GM21825 (cell line): ENCODE results near the gene MRPS18A.

Experiments used
- ATAC-seq: cut with Tn5 transposase; IDR thresholded peaks from one replicate; pipeline ENCODE4 v1.9.1; 2021; ENCODE audit warnings: mild to moderate bottlenecking, moderate library complexity; ENCODE audit not compliant: unreplicated experiment

MRPS18A gene

DNA sequence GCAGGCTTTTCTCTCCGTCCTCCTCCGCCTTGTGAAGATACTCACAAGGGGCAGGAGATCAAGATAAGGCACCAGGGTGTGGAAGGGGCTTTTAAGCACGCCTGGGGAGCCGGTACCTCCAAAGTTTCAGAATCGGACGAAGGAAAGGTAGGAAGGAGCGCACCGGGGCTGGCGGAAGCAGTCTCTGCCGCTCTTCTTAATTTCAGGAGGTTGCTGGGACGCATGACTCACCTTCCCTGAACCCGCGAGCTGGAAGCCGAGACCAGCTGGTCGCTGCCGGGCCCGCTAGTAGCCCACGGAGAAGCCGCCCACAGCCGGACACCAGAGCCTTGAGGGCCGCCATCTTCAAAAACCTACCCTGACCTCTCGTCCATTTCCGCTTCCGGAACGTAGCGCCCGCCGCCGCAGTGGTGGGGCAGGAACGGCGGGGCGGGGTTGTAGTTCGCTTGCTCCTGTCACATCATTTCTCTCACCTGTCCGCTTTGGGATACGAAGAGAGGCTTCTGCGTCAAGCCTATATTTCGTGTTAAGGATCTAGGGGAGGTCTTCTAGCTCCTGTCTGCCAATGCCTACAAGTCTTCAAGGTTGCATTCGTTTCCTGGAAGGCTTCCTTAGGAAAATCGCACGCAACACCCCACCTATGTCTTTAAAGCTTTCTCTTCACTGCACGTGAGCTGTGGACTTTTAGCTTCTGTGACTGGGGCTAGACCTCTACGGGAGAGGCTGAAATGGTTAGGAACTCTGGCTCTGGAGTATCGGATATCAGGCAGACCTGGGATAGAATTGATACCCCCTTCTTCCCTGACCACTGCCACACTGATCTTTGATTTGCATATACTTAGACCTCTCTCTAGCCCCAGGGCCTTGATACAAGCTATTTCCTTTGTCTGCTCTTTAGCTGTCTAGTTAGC lies at the start of gene MRPS18A:
TSS of gene MRPS18A (minus strand) at position 355 of the 911 bp plus-strand sequence. CDS start at position 343, 12 bp downstream.
- ATAC-seq = peak; percentile 88

- no peak for ATAC-seq
These were observed 49.3 kb upstream of the MRPS18A start for GRCh38 chr6:43736844-43737243.

- ATAC-seq = no peak
These were observed 48.7 kb upstream of the MRPS18A start for GRCh38 chr6:43736211-43736786.

DNA sequence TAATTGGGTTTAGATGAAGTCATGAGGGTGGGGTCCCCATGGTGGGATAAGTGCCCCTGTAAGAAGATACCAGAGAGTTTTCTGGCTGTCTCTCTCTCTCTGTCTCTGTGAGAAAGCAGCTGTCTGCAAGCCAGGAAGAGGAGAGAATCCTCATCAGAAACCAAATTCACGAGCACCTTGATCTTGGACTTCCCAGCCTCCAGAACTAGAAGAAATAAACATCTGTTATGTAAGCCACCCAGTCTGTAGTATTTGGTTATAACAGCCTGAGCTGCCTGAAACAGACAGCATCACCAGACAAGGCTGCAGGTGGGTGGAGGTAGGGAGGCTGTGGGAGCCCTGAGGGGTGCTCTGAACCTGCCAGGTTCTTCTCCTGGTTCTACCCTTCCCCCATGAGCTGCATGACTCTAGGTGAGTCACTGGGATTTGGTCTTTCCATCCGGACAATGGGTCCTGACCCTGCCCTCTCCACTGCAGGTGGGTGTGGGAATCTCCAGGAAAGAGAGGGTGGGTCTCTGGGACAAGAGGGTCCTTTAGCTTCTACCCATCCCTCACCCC lies 48.1 kb upstream of the MRPS18A start:
- no peak for ATAC-seq

- peak; percentile 11 for ATAC-seq
These were observed 46.7 kb upstream of the MRPS18A start for GRCh38 chr6:43734294-43734665.

- peak; percentile 75 for ATAC-seq
These were observed 46.1 kb upstream of the MRPS18A start for GRCh38 chr6:43733471-43734293.

- no peak for ATAC-seq
These were observed 43.0 kb upstream of the MRPS18A start for GRCh38 chr6:43730634-43731033.

DNA sequence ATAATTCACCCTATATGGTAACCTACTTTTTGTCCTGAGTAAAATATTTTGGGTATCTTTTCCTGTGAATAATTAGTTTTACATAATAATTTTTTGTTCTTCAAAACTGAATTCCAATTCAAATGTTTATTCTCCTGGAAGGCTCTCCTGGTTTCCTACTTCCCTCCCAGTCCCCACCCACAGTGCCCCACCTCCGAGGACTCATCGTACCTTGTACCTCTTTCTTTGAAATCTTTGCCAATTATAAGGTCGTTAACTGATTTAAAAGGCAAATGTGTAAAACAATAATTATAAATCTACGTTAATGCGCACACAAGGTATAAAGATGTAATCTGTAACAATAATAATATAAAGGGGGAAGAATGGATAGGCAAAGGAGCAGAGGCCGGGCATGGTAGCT lies 41.9 kb upstream of the MRPS18A start:
- no peak for ATAC-seq

- no peak for ATAC-seq
These were observed 41.0 kb upstream of the MRPS18A start for GRCh38 chr6:43728586-43728985.

DNA sequence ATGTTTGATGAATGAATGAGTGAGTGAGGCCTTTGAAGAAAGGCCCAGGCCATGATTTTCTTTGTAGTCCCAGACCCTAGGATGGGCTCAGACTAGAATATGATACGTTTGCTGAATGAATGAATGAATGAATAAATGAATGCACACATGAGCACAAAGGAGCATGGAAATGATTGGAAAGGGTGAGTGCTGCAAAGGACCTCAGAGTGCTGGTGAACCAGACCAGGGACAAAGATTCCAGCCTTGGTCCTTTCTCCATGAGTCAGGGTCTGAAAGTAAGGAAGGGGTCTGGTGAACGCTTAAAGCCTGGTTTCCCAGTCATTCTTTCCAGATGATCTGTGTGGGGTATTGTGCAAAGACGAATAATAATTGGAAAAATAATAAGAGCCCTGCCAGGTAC lies 40.0 kb upstream of the MRPS18A start:
- ATAC-seq = no peak

- ATAC-seq = no peak
These were observed 38.3 kb upstream of the MRPS18A start for GRCh38 chr6:43725643-43726580.

- ATAC-seq = peak; percentile 68
These were observed 37.5 kb upstream of the MRPS18A start for GRCh38 chr6:43724914-43725642.

GRCh38 chr6:43724354-43724753 lies 36.8 kb upstream of the MRPS18A start:
- ATAC-seq = no peak

GRCh38 chr6:43723737-43724295 lies 36.2 kb upstream of the MRPS18A start:
- ATAC-seq = peak; percentile 47

- no peak for ATAC-seq
These were observed 35.4 kb upstream of the MRPS18A start for GRCh38 chr6:43722920-43723545.

- no peak for ATAC-seq
These were observed 33.4 kb upstream of the MRPS18A start for GRCh38 chr6:43720999-43721398.

DNA sequence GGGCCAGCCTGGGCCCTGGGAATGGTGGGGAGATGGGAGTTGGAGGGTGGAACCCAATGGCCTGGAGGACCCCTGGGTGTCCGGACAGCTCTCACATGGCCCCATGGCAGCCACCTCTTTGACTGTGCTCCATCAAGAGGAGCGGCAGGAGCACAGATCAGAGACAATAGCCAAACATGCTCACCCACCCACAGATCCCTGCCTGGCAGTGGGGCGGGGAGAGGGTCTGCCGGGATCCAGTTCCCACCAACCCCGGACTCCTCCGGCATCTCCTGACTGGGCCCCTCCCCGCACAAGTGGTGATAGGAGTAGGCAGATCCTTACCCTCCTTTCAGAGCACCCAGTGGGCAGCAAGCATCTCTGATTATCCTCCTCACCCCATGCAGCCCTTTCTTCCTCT lies 31.9 kb upstream of the MRPS18A start:
- no peak for ATAC-seq

DNA sequence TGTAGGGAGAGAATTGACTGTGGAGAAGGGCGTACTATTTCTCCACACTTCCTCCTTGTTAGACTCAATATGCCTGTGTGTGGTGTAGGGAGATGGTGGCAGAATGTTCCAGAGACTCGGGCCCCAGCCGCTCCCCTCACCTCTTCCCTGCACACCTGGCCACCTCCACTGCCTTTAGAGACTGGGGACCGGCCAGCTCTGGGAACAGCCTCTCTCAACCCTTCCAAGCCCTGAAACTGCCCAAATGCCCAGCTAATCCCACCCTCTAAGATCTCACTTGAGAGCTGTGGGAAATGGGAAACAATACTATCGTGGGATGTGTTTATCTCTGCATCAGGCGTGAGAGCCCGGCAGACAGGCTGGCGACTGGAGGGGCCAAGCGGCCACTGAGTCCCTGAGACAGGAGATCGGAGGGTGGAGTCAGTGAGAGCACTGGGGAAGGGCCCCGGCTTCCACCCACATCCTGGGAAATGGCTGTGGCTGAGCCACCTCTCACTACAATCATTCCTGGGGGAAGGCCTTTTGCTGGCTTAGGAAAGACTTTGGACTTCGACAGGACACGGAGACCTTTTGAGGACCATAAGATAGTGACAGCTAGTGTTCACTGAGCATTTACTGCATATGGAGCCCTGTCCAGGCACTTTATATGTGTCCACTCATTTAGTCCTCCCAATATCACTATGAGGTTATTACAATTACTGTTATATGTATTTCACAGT lies 31.0 kb upstream of the MRPS18A start:
- ATAC-seq = no peak
